Ishikawa (cell line): ENCODE data around the gene CA10.

Experiments
- CEBPB ChIP-seq: IDR thresholded peaks from 2 replicates; pipeline ENCODE4 v1.6.1; 2012
- EP300 ChIP-seq: IDR thresholded peaks from 2 replicates; pipeline ENCODE4 v1.6.1; 2012; ENCODE audit warnings: borderline replicate concordance
- FOXM1 ChIP-seq: IDR thresholded peaks from 2 replicates; pipeline ENCODE4 v1.6.1; 2012; ENCODE audit warnings: low read depth, borderline replicate concordance
- TAF1 ChIP-seq: IDR thresholded peaks from 2 replicates; pipeline ENCODE4 v1.6.1; 2012; ENCODE audit warnings: low read depth, mild to moderate bottlenecking
- TCF12 ChIP-seq: IDR thresholded peaks from 2 replicates; pipeline ENCODE4 v1.6.1; 2012; ENCODE audit warnings: low read depth
- TEAD4 ChIP-seq: IDR thresholded peaks from 2 replicates; pipeline ENCODE4 v1.6.1; 2012
- YY1 ChIP-seq: IDR thresholded peaks from 2 replicates; pipeline ENCODE4 v1.6.1; 2012; ENCODE audit warnings: low read depth
- TF ChIP-seq, protein P1 (sequence below): IDR thresholded peaks from 2 replicates; pipeline ENCODE4 v1.6.1; 2012; ENCODE audit warnings: low read depth, mild to moderate bottlenecking
- TF ChIP-seq, protein P2 (sequence below): IDR thresholded peaks from 2 replicates; pipeline ENCODE4 v1.6.1; 2012

DNA sequence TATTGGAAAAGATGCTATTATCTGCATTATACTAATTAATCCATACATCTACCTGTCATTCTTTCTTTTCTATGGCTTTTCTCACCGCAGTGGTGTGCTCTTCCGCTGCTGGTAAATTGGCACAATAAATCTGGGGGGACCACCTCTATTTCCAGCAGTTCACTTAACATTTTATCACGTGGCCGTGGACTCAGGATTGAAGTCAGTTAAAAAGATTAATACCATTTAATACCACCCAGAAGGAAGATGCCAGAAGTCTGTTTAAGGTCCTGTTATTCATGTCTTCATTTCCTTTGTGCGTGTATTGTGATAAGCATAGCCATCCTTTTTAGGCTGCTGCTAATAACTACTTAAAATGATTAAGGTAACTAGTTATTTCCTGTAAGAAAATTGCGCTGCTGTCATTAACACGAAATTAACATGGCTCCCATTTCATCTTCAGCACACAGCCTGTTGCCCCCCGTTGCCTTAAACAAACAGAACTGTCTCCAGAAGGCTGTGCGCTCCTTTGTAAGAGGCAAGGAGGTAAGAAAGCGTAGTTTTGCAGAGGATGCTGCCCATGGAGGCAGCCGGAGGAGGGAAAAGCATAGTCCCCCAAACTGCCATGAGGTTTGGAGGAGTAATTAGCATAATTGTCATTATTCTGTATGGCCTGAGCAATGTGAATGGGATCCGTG is 483.8 kb downstream of the CA10 start:
- TF ChIP-seq, protein P1, sequence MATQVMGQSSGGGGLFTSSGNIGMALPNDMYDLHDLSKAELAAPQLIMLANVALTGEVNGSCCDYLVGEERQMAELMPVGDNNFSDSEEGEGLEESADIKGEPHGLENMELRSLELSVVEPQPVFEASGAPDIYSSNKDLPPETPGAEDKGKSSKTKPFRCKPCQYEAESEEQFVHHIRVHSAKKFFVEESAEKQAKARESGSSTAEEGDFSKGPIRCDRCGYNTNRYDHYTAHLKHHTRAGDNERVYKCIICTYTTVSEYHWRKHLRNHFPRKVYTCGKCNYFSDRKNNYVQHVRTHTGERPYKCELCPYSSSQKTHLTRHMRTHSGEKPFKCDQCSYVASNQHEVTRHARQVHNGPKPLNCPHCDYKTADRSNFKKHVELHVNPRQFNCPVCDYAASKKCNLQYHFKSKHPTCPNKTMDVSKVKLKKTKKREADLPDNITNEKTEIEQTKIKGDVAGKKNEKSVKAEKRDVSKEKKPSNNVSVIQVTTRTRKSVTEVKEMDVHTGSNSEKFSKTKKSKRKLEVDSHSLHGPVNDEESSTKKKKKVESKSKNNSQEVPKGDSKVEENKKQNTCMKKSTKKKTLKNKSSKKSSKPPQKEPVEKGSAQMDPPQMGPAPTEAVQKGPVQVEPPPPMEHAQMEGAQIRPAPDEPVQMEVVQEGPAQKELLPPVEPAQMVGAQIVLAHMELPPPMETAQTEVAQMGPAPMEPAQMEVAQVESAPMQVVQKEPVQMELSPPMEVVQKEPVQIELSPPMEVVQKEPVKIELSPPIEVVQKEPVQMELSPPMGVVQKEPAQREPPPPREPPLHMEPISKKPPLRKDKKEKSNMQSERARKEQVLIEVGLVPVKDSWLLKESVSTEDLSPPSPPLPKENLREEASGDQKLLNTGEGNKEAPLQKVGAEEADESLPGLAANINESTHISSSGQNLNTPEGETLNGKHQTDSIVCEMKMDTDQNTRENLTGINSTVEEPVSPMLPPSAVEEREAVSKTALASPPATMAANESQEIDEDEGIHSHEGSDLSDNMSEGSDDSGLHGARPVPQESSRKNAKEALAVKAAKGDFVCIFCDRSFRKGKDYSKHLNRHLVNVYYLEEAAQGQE: no peak
- TF ChIP-seq TAF1 (no peak), TEAD4 (no peak), YY1 (no peak), EP300 (no peak), TCF12 (no peak), CEBPB (no peak), FOXM1 (no peak)
- TF ChIP-seq, protein P2, sequence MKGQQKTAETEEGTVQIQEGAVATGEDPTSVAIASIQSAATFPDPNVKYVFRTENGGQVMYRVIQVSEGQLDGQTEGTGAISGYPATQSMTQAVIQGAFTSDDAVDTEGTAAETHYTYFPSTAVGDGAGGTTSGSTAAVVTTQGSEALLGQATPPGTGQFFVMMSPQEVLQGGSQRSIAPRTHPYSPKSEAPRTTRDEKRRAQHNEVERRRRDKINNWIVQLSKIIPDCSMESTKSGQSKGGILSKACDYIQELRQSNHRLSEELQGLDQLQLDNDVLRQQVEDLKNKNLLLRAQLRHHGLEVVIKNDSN: no peak
